A673 (cell line): Measurements from ENCODE around the gene TOLLIP.

Experiments
- CTCF ChIP-seq: fragments of 300-800, 200-600 bp; sonication (generic); conservative IDR thresholded peaks from 2 replicates; pipeline ENCODE4 v1.5.1; 2017; ENCODE audit warnings: low read depth, mild to moderate bottlenecking, antibody characterized with exemption, low read length, moderate library complexity, mixed read lengths
- EZH2 ChIP-seq: fragments of 200-600 bp; sonication (generic); IDR thresholded peaks from 2 replicates; pipeline ENCODE4 v1.6.1; 2017; ENCODE audit warnings: borderline replicate concordance, low read depth, mild to moderate bottlenecking, mixed read lengths, antibody characterized with exemption, low read length; ENCODE audit not compliant: poor library complexity, severe bottlenecking

GRCh38 chr11:1283091-1283511 lies 26.3 kb downstream of the TOLLIP start:
- TF ChIP-seq CTCF (no peak), EZH2 (no peak)
